NOMO-1 treated with DMSO at 0.1 percent for 48 hours (cell line): Measurements from ENCODE around the gene PPFIA2.

Experiments
- DNase-seq: peaks from one replicate; lab custom pipeline; 2025; ENCODE audit not compliant: unreplicated experiment; lab: John Stamatoyannopoulos, UW

The PPFIA2 gene

GRCh38 chr12:81564237-81564636 lies 194.9 kb downstream of the PPFIA2 start:
- peak; percentile 23 for DNase-seq

GRCh38 chr12:81558031-81558430 lies 201.1 kb downstream of the PPFIA2 start:
- DNase-seq: peak; percentile 8

GRCh38 chr12:81546811-81547210 lies 212.3 kb downstream of the PPFIA2 start:
- no peak for DNase-seq

GRCh38 chr12:81543621-81544139 lies 215.5 kb downstream of the PPFIA2 start:
- DNase-seq: no peak

GRCh38 chr12:81542065-81543010 lies 216.8 kb downstream of the PPFIA2 start:
- DNase-seq: no peak

- no peak for DNase-seq
These were observed 218.0 kb downstream of the PPFIA2 start for GRCh38 chr12:81541121-81541520.

- DNase-seq: no peak
These were observed 219.9 kb downstream of the PPFIA2 start for GRCh38 chr12:81539279-81539678.

- no peak for DNase-seq
These were observed 226.1 kb downstream of the PPFIA2 start for GRCh38 chr12:81533054-81533453.

GRCh38 chr12:81530352-81530751 lies 228.8 kb downstream of the PPFIA2 start:
- DNase-seq: no peak

- peak; percentile 51 for DNase-seq
These were observed 238.8 kb downstream of the PPFIA2 start for GRCh38 chr12:81520064-81520945.

- DNase-seq: no peak
These were observed 240.5 kb downstream of the PPFIA2 start for GRCh38 chr12:81518638-81519037.

GRCh38 chr12:81517296-81517695 lies 241.9 kb downstream of the PPFIA2 start:
- DNase-seq: no peak

- no peak for DNase-seq
These were observed 256.0 kb downstream of the PPFIA2 start for GRCh38 chr12:81502912-81503695.

GRCh38 chr12:81500788-81501187 lies 258.4 kb downstream of the PPFIA2 start:
- no peak for DNase-seq

GRCh38 chr12:81499809-81500208 lies 259.3 kb downstream of the PPFIA2 start:
- DNase-seq: no peak

GRCh38 chr12:81492131-81492720 lies 266.9 kb downstream of the PPFIA2 start:
- DNase-seq: no peak

GRCh38 chr12:81472934-81473333 lies 286.2 kb downstream of the PPFIA2 start:
- DNase-seq: no peak

GRCh38 chr12:81470923-81471322 lies 288.2 kb downstream of the PPFIA2 start:
- no peak for DNase-seq

- DNase-seq: no peak
These were observed 290.9 kb downstream of the PPFIA2 start for GRCh38 chr12:81468206-81468605.

- no peak for DNase-seq
These were observed 293.3 kb downstream of the PPFIA2 start for GRCh38 chr12:81465876-81466275.
